GM21786 (cell line): ENCODE results near the gene RSAD2.

Experiments
- ATAC-seq: cut with Tn5 transposase; IDR thresholded peaks from one replicate; pipeline ENCODE4 v1.9.1; 2021; ENCODE audit not compliant: unreplicated experiment

The RSAD2 gene

DNA sequence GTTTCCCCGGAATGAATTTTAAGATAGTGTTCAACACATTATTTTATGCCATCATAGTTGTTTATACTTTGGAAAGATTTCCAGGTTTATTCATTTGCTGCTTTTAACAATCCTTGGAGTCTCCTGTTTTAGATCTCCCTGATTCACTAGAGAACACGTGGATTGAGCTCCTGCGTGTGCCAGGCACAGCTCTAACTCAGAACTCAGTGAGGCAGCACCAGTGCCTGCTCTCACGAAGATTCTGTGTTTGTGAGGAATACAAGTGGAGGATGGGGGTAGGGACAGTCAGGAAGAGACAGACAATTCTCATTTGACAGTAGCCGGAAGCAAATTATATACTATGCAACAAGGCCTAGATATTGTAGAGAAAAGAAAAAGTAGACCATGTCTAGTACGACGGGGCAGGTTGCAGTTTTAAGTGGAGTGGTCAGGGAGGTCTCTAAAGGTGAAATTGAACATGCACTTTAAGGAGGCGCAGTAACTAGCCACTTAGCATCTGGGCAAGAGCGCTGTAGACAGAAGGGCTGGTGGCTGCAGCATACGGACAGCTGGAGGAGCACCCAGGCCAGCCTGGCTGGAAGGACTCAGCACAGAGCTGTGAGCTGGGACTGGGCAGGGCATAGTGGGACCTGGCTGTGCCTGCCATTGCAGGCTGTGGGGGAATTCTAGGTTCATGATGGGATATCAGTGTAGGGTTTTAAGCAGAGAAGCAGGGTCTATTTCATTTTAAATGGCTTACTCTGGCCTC lies 63.9 kb downstream of the RSAD2 start:
- ATAC-seq, result no peak

DNA sequence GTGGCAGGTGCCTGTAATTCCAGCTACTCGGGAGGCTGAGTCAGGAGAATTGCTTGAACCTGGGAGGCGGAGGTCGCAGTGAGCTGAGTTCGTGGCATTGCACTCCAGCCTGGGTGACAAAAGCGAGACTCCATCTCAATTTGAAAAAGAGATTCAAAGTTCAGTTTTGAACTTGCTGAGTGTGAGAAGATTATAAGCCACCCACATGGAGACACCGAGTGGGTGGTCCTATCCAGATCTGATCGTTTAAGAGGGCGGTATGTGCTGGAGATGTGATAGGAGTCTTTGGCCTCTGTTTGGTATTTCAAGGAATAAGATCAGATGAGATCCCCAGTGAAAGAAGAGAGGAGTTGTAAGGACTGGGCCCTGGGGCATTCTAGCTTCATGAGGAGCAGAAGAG lies 65.3 kb downstream of the RSAD2 start:
- ATAC-seq, result no peak

DNA sequence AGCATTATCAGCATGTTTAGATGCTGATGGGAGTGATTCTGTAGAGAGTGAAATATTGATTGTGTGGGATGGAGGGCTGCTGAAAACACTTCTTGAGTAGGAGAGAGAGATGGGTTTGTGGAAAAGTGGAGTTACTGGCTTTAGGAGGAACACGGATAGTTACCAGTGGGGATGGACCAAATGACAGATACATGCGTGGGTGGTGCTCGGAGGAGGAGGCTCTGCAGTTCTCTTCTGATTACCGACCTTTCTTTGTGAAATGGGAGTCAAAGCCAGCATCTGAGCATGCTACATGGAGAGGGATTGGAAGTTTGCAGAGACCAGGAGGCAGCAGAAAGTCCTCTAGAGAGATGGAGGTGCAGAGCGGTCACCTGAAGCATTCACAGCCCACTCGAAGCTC lies 65.9 kb downstream of the RSAD2 start:
- no peak for ATAC-seq

DNA sequence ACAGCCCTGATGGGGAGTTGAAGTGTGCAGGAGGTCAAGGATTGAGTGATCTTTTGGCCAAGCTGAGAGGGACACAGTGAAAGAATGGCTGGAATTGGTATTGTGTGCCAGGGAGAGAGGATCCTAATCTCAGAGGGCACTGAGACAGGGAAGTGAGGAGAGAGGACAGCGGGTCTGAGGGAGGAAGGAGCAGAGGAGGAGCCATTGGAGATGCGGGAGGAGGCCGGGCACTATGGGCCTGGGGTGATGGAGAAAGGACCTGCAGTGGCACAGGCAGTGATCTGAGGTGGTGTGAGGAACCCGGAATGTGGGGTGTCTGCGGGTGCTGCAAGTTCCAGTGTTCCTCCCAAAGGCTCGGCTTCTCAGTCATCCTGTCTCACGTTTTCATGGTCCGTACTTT lies 66.4 kb downstream of the RSAD2 start:
- no peak for ATAC-seq

DNA sequence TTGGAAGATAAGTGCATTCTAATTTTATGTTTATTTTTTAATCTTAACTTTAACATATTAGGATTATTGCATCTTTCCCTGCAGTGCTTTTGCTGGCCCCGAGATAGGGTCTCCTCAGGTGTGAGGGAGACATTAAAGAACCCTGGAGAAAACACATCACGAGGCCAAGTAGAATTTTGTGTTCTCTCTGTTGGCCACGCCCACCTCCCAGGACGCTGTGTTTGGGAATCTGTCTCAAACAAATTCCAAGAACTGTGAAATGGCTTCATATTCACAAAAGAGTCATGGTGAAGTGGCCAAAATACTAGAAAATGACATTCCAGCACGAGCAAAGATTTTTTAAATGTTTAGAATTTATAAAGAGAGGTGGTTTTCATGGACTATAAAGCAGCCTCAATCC lies 67.0 kb downstream of the RSAD2 start:
- ATAC-seq, result no peak

DNA sequence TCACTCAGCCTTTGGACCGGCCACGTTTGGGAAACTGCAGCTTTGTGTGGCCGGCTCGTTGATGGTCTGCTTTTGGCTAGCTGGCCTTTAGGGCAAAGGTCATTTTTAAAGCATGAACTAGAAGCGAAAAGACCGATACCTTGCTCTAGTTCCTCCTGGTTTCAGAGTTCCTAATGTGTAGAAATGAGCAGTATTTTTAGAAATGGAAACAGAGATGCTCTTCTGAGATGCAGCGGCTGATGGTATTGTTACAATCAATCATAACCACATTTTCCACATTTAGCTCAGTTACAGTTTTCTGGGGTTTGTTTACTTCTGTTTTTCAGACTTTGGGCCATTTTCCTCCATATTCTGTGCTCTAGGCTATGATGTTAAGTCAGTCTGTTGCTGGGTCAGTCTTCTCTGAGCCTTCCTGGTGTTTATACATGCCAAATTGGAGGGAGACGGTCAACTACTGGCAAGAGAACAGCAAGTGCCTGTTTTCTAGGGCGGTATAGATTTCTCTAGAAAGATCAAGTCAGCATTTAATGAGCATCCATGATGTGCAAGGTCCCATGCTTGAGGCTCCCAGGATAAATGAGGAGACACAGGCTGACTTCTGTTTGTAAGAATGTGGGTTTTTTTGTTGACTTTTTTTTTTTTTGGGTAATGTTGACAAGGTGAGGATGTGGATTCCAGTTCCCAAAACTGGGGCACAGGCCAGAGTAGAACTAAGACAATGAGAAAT lies 67.7 kb downstream of the RSAD2 start:
- peak; percentile 93 for ATAC-seq

DNA sequence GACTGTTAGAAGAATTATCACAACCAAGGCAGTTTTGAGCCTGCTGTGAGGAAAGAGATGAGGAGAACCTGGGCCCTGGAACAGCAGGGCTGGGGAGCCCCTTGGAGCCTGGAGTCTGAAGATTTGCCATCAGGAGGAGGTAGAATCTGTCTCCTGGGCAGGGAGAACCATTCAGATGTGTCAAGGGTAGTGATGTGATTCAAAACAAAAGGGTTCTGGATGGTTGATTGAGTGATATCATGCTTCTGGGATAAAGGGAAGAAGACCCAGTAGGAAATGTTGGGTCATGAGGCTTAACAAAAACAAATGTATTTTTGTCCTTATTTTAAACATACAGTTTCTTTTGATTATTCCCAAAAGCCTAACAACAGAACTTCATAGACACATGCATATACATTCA lies 68.2 kb downstream of the RSAD2 start:
- ATAC-seq, result no peak

DNA sequence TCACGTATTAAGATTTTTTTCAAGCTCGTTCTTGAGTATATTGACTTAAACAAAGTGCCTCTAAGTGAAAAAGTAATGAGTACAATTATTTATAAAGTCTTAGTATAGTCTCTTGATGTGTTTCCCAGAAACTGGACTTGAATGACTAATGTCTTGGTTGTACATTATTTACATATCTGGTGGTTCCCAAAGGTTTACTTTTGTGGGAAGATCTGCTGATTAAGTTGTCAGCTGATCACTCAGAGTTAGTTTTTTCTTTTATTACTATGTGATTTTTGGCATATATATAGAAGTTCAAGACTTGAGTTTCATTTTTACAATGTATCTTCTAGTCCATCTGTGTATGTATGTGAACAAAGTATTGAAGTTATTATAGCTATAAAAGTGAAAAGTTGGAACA lies 69.1 kb downstream of the RSAD2 start:
- ATAC-seq, result no peak
